T-helper 1 cell treated with Interleukin-12 subunit alpha and Interleukin-12 subunit beta and Interleukin-4 antibody, amounts not matched to agents 30 ng/mL and 1 ng/mL, for 36 hours (primary cell): Measurements from ENCODE around the gene TMEM164. TPM values are rescaled to one million over a fixed set of nuclear protein-coding genes. Genes with fewer than 3 reads are reported as not detected.

Experiments
- intact Hi-C: fragments of 100-400 bp; cut with micrococcal nuclease; formaldehyde crosslinking; loops from one replicate; pipeline ENCODE4 v1.15.1; 2024
- total RNA-seq: library from RNA; stranded (reverse); gene quantifications from 2 replicates; pipeline ENCODE4 v1.2.3, GENCODE V29; 2022

TMEM164 gene
- total RNA-seq, 1 donor from 2014 or later: 26.2 TPM

DNA sequence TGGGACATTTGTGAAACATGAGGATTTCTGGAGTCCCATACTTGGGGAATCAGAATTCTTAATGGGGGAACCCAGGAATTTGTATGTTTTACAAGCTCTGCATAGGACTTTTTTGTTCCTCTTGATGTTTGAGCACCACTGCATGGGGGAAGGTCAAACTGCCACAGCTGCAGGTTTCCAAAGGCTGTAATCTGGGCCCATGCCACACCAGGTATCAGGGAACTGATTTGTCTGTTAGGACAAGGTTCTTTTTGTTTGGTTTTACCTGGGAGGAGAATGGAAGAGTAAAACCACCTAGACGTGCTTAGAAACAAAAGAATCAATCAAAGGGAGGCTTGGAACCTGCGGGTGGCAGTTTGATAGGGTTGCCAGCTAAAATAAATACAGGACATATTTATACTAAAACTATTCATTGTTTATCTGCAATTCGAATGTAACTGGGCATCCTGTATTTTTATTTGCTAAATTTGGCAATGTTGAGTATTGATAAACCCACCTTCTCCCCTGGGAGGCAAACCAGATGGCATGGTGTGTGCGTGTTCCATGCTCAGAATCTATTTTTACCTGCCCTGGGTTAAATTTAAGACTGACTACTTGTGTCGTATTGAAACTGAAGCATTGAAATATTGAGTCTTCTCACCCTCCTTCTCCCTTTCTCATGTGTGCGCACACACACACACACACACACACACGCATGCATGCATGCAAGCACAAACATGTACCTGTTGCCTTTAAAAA is 63.7 kb downstream of the TMEM164 start:
- intact Hi-C loops: no loop called here

DNA sequence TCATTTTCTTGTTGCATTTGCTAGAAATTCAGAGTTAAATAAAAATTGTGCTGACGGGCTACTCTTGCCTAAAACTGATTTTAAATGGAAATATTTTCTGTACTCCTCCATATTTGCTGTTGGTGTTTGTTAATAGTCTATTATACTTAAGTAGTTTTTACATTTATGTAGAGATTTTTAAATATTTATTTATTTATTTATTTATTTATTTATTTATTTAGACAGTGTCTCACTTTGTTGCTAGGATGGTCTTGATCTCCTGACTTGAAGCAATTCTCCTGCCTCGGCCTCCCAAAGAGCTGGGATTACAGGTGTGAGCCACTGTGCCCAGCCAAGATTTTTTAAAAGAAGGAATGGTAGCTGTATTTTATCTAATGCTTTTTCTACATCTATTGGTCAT is 68.1 kb downstream of the TMEM164 start:
- intact Hi-C loops: no loop called here

- intact Hi-C loops: no loop called here
Observed at GRCh38 chrX:110081320-110081719, 78.4 kb downstream of the TMEM164 start.

- intact Hi-C loops: no loop called here
Observed at GRCh38 chrX:110081740-110082139, 78.8 kb downstream of the TMEM164 start.

DNA sequence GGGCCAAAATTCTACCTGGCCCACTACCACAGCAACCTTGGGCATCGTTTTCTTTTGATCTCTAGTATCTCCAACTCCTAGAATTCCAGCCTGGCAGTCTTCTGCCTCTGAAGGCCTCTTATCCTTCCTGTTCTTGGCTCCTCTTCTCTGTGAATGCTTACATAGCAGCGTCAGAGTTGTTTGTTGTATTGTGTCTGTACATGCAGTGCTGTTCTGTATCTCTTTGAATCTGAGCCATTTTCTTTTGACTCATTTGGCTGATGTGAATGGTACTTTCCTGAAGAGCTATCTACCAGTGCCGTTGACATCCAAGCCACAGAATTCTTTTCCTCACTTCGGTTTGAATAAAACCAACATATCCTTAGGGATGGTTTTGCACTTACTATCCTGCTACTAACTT is 79.2 kb downstream of the TMEM164 start:
- intact Hi-C loops: no loop called here

- intact Hi-C loops: no loop called here
Observed at GRCh38 chrX:110086162-110086915, 83.4 kb downstream of the TMEM164 start.

- intact Hi-C loops: no loop called here
Observed at GRCh38 chrX:110086916-110087484, 84.1 kb downstream of the TMEM164 start.

DNA sequence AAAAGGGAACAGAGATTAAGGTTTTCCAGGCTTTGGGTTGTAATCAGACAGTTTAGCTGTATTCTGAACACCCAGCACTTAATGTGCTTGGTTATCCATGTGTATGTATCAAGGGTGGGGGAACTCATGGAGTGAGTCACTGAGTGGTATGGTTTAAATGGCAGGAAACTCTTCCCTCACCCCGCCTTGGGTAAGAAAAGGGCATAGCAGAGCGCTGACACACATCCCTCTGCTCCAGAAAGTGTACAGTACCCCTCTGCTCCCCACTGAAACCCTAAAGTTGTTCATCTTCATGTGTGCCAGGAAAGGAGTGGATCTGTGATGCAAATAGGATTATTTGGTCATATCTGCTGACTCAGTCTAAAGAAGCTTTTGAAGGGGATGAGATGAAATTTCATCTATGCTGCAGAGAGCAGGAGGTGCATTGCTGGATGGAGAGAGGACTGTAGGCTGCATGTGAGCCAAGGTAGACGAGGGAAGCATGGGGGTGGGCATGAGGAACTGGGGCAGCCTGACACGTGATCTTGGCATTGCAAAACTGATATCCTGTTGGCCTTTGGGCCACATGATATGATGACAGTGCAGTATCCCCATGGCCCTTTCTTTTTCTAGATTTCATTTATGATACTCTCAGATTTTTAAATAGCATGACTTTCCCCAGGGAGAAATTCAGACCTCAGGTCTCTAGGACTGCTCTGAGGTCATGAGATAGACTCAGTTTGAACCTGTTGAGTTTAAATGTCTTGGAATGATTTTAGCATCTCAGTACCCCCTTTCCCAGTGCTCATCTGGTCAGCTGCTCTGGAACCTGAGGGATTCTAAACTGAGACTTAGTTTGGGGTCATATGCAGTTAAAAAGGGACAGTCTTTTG is 84.8 kb downstream of the TMEM164 start:
- intact Hi-C loops: no loop called here

- intact Hi-C loops: no loop called here
Observed at GRCh38 chrX:110089656-110090403, 86.9 kb downstream of the TMEM164 start.

DNA sequence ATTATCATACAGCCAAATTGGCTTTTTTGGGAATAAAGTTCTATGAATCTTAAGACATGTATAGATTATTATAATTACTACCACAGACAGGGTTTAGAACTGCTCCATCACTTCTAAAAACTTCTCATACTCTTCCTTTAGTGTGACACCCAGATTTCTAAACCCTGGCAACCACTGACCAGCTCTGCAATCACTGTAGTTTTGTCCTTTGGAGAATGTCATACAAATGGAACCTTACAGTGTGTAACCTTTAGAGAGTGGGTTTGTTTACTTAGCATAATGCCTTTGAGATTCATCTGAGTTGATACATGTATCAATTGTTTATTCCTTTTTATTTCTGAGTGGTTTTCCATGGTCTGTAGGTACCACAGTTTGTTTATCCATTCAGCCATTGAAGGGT is 95.0 kb downstream of the TMEM164 start:
- intact Hi-C loops: no loop called here

DNA sequence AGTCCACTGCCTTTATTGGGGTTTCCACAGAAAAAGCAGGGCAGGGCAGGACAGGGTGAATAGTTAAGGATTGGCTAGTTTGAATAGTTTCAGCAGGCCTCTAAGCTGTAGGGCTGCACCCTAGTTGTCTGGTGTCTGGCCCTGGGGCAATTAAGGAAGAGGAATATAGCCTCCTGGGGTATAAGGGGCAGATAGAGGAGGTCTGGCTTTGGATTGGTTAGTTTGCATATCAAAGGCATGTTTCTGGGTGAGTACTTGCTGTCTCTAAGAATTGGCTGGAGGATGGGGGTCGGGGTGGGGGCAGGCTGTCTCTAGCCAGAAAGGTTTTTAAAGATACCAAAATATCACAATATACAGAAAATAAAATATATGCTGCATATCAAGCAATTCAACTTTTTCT is 100.4 kb downstream of the TMEM164 start:
- intact Hi-C loops: no loop called here

DNA sequence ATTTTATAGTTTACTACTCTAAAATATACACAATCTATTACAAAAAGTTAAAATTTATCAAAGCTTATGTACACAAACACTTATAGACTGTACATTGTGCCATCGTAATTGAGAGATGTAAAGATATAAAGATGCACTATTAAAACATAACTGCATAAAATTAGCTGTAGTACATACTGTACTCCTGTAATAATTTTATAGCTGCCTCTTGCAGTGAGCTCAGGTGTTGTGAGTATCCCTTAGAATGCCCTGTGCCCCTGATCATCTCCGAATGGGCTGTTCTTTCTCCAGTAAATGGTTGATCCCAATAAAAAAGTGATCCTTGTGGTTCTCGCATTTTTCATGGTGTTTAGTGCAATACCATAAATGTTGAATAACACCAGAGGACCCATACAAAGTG is 101.2 kb downstream of the TMEM164 start:
- intact Hi-C loops: no loop called here

GRCh38 chrX:110108381-110108821 is 105.5 kb downstream of the TMEM164 start:
- intact Hi-C loops: no loop called here

DNA sequence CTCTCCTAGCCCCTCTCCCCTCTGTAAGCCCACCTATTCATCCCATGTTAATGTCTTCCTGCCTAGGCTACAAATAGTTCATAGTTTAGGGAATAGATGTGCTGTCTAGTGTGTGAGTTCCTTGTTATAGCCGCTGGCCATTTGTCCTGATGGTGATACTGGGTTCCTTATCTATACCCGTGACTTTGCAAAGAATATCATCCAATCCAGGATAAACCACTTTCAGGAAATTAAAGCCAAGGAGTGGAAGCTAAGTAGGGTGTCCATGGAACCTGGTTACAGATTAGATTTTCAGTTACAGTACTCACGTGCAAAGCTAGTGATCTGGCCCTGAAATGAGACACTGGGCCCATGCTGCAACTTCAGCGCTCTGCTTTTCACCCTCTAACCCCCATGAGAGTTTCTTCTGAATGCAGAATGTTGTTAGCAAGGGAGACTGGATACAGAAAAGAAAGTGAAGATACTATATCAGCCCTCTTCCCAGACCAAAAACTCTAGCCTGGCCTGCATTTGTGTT is 111.4 kb downstream of the TMEM164 start:
- intact Hi-C loops: no loop called here

DNA sequence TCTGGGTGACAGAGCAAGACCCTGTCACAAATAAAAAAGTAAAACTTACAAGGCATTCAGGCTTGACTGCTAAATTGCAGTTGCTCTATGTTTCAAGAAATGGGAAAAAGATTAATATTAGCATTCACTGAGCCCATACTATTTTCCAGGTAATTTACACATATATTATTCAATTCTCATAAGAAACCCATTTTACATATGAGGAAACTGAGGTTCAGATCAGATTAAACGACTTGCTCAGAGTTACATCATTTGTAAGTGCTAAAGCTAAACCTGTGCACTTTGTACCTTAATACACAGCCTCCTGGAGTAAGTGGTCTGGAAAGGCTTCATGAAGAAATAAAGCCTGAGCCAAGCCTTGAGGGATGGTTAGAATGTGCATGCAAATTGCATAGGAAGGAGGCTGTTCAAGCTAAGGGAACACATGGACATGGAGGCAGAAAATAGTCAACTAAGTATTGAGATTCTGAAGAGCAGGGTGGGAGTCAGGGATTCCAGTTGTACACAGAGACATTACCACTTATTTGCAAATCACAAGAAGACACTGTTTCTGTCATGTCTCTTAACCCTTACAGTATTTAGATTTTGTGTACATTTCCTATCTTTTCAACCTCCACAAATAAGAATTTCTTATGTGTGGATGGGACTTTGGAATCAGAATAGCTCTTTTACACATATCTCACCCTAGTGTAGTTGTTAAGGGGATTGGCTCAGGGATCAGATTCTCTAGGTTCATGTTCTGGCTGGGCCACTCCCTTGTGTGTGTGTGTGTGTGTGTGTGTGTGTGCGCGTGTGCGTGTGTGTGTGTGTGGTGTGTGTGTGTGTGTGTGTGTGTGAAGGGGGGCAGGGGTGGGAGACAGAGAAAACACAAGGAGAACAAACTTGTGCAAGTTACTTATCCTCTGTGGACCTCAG is 113.4 kb downstream of the TMEM164 start:
- intact Hi-C loops: no loop called here

- intact Hi-C loops: no loop called here
Observed at GRCh38 chrX:110118530-110118929, 115.6 kb downstream of the TMEM164 start.

- intact Hi-C loops: no loop called here
Observed at GRCh38 chrX:110119480-110119879, 116.6 kb downstream of the TMEM164 start.

- intact Hi-C loops: no loop called here
Observed at GRCh38 chrX:110120025-110120424, 117.1 kb downstream of the TMEM164 start.

GRCh38 chrX:110123331-110123782 is 120.4 kb downstream of the TMEM164 start:
- intact Hi-C loops: no loop called here
